DMS53 treated with DMSO at 0.1 percent for 48 hours (cell line): ENCODE data around the gene EMX1.
"Not testable (repeated sequence)": the region's sequence is repeated elsewhere in the genome, so short reads cannot be mapped to it uniquely, and the experiment has no call there.

Experiments used
- DNase-seq: peaks from one replicate; lab custom pipeline; 2025; ENCODE audit not compliant: unreplicated experiment; lab: John Stamatoyannopoulos, UW

The EMX1 gene

DNA sequence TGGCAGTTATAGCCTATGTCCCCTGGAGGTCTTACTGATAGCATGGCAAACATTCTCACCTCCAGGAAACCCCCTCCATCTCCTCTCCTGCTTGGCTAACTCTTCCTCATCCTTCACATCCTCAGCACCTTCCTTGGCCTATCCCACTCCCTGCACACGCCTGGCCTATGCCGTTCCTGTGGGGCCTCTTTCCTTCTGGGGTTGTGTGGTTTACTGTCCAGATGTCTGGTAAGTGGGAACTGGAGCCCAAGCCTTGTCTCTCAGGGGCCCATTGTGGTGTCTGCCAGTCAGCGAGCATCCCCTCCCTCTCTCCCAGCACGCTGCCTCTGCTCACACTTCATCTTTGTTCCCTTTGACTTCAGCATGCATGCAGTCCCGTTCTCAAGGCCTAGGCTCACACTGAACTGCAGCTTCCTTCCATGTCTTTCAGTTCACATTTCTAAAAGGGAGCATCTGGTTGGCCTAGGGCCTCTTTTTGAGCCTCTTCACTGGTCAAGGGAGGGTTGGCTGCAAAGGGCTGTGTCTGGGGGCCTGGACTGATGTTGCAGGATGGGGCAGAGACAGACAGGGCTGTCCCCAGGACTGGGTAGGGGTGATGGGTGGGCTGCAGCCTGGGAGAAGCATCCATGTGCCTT lies 17.0 kb upstream of the EMX1 start:
- DNase-seq: no peak

DNA sequence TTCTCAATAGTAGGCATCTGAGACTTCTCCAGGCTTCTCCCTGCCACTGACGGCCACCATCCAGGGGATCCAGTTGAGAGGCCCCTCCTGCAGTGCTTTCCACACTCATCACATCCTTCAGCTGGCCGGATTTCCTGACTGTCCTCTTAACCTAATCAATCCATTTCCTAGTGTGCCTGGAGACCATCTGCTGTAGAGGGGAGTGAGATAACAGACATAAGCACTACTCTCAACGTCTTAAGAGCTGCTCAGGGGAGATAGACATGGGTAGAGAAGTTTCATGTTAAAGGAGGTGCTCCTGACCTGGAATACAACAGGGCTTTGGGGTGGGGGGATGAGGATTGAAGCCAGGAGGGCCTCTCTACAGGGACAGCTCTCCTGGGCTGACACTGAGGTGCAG lies 15.9 kb upstream of the EMX1 start:
- DNase-seq: no peak

DNA sequence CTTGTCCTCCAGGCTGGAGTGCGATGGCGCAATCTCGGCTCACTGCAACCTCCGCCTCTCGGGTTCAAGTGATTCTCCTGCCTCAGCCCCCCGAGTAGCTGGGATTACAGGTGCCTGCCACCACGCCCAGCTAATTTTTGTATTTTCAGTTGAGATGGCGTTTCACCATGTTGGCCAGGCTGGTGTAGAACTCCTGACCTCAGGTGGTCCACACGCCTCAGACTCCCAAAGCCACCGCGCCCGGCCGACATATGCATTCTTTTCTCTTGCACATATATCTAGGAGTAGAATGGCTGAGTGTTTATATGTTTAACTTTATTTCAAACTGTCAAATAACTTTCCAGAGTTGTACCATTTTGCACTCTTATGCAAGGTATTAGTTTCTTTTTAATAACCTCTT lies 9.9 kb upstream of the EMX1 start:
- DNase-seq: not testable (repeated sequence)

DNA sequence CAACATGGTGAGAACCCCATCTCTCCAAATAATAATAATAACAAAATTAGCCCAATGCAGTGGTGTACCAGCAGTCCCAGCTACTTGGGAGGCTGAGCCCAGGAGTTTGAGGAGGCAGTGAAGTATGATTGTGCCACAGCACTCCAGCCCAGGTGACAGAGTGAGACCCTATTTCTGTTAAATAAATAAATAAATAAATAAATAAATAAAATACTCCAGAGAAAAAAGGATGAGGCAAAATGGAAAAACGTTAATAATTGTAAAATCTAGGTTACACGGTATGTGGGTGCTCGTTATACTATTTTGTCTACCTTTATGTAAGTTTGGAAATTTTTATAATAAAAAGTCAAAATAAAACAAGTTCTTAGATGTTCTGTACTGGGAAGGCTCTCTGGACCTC lies 8.6 kb upstream of the EMX1 start:
- no peak for DNase-seq

DNA sequence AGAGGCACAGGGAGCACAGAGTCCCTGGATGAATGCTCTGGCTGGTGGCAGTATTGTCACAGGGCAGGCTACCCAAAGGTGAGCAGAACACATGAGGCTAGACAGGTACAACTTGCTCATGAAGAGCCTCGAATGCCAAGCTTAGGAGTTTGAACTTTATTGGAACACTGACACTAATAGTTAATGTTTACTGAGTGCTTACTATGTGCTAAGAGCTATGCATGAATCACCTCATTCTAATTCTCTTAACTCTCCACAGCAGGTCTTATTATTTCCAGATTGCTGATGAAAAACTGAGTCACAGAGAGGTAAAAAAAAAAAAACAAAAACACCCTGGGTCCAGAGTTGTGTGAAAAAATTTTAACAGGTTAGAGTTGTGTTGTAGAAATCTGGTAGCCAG lies 6.1 kb upstream of the EMX1 start:
- DNase-seq: no peak

DNA sequence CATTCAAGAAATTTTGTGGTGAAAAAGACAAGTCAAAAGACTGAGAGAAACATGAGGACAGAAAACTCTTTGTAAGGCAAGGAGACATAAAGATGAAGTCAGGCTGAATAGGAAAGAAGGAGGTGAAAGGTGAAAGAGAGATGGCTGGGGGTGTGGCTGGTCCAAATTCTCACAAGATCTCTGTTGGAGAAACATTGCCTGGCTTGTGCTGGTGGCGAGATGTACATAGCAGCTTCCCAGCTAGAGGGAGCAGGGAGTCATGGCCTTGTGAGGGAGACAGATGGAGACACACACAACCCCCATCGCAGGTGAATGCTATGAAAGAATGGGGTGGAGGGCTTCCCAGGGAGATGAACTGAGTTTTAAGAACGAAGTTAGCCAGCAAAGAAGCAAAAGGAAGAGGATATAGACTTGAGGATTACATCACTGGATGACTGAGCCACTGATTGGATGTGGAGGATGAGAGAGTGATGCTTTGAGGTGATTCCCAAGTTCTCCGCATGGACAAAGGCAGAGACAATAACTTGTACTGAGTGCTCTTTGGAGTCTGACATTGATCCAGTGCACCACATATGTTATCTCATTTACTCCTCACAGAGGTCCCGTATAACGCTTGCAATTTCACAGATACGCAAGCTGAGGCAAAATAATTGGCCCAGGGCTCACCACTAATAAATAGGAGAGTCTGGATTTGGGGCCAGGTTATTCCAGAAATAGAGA lies 3.7 kb upstream of the EMX1 start:
- no peak for DNase-seq

DNA sequence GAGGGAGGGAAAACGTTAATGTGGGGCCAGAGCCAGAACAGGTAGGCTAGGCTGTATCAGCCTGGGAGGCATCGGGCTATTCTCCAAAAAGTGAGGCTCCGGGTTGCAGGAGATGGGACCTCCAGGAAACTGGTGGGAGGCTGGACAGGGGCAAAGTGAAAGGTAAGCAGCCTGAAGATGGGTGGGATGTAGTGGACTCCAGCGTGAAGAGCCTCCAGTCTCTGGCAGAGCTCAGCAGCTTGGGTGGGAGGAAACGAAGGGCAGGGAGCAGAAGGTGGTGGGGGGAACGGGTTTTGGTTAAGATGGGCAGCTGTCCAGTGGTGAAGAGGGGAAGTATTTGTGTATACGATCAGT lies 3.1 kb upstream of the EMX1 start:
- DNase-seq: no peak

DNA sequence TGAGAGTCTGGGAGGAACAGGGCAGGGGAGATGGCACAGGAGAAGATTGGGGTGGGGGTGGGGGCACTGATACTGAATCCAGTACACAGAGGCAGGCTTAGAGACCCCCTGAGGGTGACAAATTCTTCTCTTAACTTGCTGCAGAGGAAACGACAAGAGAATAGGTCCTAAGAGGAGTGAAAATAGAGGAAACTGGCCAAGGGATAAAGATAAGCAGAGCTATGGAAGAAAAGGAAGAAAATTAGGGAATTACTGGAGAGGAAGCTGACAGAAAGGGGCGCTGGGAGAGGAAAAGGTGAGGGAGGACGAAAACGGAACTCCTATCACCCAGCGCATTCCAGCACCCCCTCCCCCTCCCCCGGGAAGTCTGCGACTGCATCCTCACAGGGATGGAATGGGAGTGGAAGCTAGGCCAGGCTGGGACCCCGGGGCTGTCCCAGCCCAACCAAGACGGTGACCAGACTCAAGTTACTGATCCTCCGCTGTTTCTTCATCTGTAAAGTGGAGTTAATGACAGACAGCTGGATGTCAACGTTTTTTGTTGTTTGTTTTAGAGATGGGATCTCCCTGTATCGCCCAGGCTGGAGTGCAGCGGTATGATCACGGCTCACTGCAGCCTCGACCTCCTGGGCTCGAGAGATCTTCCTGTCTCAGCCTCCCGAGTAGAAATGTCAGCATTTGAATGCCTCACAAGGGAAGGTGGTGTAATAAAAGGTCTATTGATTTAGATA lies 2.6 kb upstream of the EMX1 start:
- DNase-seq: no peak

DNA sequence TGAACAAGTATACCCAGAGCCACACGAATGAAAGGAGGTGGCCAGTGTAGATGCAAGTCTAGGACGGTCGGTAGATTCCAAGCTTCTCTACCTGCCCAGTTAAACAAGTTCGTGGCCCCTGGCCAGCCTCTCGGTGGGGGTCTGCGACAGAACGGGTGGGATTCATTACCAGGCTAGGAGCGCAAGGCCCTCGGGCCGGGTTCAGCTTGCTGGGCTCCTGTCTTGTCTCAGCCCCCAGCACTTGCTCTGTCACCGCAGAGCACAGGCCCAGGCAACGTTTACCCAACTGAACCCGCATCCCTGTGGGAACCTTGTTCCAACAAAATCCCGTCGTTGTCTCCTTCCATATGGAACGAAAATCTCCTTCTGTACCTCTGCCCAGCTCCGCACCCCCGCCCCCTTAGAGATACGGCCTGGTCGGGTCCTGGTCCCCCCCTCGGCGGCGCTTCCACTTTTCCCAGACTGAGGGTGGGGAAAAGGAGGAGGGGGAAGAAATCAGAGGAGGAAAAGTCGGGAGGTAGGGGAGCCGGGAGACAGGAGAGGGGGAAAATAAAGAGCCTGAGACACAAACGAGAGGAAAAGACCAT lies 1.9 kb upstream of the EMX1 start:
- DNase-seq: no peak

DNA sequence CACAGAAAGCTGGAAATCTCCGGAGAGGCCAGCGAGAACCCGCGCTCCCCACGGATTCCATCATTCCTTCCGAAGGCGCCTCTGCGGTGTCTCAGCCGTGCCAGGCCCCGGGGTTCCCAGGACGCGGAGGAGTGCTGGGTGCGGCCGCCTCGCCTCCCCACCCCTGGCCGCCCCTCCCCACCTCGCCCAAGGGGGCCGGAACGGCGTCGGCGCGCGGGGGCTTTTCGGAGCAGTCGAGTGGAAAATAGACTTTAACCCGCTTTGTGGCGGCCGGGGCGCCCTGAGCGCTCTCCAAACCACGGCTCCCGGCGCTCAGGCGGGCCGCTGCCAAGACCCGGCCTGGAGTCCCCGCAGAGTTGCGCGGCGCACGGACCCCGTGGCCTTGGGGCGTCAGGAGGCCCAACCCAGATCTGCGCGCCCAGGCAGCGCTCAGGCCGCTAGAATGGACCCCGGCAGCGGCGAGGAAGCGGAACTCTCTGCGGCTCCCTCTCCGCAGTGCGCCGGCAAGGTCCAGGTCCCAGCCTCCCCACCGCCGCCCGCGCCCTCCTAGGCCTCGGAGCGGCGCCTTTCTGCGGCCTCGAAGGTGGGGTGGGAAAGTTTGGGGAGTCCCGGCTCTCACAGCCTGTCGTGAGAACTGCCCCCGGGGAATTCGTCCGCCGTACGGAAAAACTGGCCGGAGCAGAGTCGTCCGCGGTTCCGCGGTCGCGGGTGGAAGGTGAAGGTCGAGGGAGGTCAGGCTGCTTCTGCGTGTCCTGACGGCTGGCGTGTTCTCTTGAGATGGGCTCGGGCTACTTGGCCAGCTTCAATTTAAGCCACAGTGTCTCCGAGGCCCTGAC lies 1.2 kb upstream of the EMX1 start:
- DNase-seq: peak; percentile 62

DNA sequence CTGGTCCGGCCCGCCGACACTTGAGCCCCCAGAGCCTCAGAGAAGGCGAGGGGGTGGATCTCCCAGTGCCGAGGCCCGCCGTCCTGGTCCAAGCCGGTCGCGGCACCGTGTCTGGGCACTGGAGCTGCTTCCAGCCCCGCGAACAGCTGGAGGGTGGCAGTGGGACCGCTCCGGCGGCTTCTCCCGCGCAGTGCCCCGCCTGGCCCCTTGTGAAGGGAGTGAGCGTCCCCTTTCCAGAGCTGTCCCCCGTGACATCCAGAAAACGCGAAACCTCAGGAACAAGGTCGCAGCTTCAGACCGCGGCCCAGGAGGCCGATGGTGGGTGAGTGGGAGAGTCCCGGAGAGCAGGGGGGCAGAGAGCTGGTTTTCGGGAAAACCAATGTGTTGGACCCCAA lies 579 bp upstream of the EMX1 start:
- DNase-seq: no peak

DNA sequence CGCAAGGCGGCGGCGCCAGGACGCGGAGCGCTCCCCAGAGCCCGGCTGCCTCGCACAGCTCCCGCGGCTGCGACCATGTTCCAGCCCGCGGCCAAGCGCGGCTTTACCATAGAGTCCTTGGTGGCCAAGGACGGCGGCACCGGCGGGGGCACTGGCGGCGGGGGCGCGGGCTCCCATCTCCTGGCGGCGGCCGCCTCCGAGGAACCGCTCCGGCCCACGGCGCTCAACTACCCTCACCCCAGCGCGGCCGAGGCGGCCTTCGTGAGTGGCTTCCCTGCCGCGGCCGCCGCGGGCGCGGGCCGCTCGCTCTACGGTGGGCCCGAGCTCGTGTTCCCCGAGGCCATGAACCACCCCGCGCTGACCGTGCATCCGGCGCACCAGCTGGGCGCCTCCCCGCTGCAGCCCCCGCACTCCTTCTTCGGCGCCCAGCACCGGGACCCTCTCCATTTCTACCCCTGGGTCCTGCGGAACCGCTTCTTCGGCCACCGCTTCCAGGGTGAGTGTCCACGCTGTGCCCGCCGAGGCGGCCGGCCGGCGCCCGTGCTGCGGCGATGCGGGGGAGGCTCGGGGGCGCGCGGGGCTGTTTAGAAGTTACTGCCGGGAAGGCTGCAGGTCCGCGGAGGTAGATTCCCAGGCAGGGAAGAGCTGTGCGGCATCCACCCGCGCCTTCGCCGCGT lies 696 bp downstream of the EMX1 start:
- peak; percentile 27 for DNase-seq

DNA sequence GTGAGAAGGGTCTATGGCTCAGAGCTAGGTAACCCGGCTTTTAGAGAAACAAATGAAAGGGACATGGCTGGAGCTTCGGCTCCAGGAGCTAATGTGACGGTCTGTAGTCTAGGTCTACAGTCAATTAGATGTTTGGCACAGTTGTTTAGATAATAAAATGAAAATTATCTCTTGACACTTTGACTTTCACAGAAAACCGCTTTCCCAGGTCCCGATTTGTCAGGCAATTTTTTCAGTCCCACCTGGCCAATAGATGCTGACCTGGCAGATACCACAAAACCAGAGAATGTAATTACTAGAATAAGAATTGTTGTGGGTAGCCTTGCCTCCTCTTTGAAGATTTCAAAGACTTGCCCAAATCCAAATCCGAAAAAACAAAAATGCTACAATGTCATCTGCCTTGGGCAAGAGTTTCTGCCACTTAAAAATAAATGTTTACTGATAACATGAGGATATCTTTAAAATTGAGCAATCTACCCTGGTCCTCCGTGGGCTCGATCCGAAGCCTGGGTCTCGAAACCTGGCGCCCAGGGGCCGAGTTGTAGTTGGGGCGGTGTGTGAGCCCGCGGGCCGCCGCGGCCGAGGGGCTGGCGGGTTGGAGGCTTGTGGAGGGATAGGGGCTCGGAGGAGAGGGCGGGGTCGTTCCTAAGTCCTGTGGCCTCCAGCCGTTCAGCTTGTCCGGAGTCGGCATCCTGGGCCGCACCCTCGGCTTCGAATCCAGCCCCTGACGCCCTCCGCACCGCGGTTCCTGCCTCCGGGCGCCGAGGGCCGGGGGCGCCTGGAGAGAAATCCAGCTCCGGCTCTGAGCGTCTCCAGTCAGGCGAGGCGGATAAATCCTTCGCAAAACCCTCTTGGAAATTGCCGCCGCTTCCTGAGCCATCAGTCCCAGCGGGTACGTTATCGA lies 2.3 kb downstream of the EMX1 start:
- no peak for DNase-seq

DNA sequence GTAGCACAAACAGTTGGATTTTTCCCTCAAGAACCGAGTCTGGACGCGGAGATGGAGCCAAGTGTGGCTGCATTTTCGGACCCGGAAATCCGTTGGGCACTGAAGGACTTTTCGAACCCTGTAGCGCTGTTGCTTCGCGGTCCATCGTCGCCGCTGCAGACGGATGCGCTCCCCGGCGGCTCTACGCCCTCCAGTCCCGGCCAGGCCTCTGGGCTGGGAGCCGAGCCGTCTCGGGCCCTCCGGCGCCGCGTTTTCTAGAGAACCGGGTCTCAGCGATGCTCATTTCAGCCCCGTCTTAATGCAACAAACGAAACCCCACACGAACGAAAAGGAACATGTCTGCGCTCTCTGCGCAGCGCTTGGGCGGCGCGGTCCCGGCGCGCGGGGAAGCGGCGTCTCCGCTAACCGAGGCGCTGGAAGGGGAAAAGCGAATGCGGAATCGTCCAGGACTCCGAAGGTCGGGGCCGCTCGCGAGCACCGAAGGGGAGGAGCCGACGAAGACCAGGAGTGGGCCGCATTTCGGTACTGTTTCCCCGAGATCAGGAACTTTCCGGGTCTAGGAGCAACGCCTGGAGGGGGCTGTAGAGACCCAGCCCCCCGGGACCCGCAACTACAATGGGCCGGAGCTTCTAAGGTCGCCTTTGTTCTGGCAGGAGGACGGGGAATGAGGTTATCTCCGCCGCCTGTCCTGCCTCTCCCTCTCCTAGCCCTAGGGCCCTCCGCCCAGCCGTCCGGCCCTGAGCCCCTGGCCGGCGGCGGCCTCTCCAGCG lies 3.2 kb downstream of the EMX1 start:
- DNase-seq: no peak

DNA sequence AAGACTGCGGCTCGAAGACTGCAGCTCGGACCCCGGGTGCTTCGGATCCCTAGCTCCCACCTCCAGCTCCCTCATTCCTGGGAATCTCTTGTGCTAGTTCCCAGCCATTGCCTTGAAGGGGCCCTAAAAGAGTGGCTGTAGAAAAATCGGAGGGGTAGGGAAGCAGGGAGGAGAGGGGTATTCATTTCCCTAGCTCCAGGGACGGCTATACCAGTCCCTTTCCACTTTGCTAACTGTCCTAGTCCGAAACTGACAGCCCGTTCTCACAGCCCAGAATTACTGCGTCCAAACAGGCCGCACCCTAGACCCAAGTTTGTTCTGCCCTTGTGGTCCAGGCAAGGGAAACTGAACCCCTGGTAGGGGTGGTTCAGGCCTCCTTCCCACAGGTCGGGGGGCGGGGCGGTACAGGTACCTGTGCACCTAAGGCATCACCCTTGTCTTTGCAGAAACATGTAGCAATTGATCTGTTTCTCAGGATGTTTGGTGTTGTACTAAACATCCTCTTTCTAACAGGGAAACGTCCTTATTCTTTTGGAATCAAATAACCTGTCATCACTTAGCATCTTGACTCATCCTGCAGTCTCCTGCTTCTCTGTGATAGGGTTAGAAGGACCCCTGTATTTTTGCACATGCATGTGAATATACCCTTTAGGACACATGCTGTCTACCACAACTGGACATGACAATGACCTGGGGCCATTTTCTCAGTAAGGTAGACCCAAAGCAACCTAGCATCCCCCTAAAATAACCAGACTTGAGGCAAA lies 4.0 kb downstream of the EMX1 start:
- no peak for DNase-seq

DNA sequence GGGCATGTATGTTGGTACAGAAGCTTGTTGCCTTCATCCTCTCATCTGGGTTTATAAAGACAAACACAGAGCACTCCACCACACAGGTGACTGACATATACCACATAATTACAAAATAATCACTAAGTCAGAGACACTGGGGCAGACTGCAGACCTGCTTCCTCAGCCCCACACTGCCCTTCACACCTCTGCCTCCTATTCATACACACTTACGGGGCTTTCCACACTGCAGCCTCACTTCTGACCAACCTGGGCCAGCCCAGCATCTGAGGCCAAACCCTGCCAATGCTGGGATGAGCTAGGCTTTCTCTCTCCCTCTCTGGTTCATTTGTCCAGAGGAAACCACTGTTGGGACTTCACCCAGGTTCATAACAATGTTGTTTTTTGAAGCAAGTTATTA lies 4.5 kb downstream of the EMX1 start:
- no peak for DNase-seq

DNA sequence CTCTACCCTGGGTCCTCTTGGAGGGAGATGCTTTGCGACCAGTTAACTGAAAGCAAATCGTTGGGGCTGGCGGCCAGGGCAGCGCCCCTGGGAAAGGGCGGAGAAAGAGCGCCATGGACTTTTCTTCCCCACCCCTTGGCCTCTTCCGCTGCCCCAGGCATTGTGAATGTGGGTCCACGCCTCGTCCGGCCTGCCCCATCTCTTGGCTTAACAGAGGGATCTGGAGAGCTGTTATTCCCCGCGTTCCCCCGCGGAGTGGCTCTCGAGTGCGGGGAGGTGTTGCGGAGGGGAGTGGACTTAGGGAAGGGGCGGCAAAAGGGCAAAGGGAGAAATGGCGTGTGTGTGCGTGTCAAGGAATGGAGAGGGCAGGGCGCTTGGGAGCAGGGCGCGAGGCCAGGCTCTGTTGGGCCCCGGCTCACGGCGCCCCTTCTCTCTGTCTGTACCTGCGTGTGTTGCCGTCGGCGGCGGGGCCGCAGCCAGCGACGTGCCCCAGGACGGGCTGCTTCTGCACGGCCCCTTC lies 6.6 kb downstream of the EMX1 start:
- DNase-seq: no peak
